HPDE6-E6E7 (cell line): Measurements from ENCODE around the gene FYCO1.
"Not testable (repeated sequence)": the region's sequence is repeated elsewhere in the genome, so short reads cannot be mapped to it uniquely, and the experiment has no call there.

Source experiments
- DNase-seq: peaks from one replicate; pipeline ENCODE4 v3.0.0; 2011; ENCODE audit warnings: missing footprints; ENCODE audit errors: extremely low spot score

Gene FYCO1

DNA sequence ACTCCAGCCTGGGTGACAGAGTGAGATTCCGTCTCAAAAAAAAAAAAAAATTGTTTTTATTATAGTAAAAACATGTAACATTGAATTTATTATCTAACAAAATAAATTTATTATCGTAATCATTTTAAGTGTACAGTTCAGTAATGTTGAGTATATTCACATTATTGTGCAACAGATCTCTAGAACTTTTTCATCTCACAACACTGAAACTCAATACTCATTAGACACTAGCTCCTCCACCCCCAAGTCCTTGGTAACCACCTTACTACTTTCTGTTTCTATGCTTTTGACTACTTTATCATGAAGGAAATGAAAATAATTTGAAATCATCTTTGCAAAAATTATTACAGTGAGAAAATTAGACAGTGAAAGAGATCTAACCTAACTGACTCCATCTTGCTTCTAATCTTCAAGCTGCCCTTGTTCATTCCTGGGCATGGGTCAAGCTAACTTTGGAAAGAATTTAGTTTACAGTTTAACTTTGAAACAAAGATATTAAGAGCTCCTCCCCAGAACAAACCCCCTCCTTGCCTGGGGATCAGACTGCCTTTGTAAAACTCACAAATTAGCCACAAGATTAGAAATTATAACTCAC, 15.0 kb upstream of the FYCO1 start:
- DNase-seq, result no peak

DNA sequence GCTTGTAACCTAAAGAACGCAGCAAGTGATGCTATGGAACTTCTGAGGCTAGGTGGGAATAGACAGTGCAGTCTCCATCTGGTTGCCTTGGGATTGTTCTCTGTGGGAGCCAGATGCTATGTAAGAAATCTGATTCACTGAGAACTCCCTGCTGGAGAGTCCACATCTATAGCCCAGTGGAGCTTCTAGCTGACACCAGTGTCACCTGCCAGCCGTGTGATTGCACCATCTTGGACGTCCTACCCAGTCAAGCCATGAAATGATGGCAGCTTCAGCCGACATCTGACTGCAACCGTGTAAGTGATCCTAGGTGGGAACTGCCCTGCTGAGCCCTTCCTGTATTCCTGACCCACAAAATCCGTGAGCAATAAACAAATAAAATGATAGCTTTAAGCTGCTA, 12.4 kb upstream of the FYCO1 start:
- no peak for DNase-seq

DNA sequence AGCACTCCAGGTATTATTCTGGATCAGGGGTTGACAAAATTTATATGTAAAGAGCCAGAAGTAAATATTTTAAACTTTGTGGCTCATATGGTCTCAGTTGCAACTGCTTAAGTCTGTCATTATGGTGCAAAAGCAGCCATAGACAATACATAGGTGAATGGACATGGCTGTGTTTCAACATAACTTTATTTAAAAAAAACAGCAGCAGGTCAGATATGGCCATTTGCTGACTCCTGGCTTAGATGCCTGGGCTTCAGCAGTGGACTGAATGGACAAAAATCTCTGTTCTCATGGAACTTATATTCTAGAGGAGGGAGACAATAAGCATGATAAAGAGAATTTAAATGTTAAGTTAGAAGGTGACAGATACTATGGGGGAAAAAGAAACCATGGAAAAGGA, 11.7 kb upstream of the FYCO1 start:
- DNase-seq, result no peak

DNA sequence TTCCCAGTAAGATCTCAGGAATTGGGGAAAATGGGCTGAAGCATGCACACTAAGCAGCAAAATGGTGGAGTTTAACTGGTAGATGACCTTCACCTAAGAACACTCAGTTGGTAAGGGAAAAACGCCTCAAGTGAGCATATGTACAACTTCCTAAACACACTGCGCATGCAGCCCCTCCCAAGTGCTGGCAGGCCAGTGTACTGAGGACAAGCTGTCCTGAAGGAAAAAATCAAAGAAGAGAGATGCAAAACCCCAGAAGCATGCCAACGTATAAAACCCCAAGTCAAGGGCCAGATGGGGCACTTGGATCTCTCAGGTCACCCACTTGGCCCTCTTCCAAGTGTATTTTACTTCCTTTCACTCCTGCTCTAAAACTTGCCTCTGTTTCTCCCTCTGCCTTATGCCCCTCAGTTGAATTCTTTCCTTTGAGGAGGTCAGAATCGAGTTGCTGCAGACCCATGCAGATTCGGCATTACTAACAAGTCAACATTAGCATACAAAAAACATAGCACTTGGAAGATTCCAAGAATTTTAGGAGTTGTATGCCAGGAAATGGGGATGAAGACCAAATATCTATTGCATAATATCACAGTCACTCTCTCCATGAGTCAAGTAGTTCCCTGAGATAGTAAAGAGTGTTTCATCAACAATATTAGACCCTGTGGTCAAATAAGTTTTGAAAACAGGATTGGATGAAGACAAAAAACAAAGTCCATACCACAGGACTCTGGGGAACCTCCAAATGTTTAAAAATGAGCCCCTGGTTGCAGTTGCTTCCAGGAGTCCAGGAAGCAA, 10.8 kb upstream of the FYCO1 start:
- DNase-seq, result no peak

DNA sequence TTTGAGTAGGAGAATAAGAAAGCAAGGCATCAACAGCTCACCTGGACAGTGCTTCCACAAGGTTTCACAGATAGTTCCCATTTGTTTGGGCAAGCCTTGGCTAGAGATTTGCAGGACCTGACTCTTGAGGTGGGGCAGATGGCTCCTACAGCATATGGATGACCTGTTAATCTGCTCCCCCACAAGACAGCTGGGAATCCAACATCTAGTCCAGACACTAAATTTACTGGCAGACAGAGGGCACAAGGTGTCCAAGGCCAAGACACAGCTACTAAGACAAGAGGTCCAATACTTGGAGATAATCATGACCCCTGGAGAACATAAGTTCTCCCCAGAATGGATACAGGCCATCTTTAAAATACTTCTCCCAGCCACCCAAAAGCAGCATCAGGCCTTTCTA, 8.1 kb upstream of the FYCO1 start:
- not testable (repeated sequence) for DNase-seq

DNA sequence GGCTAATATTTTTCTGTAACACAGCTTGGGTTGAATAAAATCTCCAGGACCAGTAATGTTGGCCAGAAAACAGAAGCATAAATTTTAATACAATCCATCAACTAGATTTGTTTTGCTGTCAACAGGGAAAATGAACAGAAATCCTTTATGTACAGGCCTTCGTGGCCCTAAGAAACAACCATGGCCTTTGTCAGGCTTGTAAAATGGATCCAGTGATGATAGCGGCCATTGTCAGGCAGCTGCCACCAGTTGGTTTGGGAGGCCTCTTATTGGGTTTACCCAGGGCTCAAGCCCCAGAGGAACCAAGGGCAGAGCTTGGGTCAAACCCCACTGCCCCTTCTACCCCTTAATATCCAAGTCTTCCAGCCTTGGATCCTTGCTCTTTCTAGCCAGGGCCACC, 5.6 kb upstream of the FYCO1 start:
- DNase-seq, result no peak

DNA sequence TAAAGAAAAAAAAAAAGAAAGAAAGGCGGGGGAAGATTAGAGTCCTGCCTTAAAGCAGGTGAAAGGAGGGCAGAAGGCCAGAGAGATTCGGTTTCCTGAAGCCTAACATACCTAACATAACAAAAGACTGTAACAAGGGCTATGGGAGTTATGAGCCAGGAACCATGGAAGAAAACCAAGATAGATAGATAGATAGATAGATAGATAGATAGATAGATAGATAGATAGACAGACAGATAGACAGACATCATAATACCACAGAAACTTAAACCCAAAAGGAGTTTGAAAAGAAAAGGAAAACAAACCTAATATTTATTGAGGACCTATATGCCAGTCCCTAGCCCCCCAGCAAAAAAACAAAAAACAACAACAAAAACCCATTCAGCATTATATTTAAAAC, 2.3 kb upstream of the FYCO1 start:
- no peak for DNase-seq

DNA sequence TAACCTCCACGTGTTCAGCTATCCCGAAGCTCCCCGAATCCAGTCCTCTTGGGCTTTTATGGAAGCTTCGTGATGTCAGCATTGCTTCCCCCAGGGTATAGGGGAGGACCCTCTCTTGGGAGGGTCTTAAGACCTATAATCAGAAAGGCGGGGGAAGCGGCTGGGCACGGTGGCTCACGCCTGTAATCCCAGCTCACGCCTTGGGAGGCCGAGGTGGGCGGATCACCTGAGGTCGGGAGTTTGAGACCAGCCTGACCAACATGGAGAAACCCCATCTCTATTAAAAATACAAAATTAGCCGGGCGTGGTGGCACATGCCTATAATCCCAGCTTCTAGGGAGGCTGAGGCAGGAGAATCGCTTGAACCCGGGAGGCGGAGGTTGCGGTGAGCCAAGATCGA, 1.9 kb upstream of the FYCO1 start:
- DNase-seq, result not testable (repeated sequence)

DNA sequence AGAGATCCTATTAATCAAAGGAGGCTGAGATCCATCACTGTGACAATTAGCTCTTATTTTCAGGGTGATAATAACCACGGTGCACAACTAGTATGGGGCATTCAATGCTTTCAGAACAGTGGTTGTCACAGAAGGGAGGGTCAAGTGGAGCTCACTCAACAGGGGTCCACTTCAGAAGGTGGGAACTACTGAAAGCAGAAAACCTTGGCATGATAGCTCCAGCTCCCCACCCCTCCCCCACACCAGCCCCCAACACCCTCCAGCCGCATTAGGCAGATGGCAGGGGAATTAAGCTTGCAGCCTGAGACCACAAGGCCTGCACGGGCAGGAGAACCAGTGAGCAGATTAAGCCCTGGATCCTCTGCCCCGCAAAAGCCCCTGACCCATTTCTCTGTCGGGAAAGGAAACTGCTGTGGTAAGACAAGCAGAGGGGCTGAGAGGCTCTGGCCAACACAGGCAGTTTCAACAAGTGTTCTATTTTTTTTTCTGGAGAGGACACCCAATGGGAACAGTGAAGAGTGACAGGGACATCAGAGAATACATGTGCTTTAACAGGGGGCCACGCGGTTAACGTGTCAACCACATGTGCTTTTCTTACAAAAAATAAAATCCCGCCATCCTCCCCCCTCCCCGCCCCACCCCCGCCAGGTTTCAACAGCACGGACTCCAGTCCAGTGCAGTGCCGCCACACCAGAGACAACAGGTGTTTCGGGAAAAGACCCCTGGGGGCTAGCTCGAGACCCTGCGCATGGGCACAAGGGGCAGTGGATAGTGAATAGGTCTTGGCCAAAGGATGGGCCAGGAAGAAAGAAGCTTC, 997 bp downstream of the FYCO1 start:
- DNase-seq, result no peak

DNA sequence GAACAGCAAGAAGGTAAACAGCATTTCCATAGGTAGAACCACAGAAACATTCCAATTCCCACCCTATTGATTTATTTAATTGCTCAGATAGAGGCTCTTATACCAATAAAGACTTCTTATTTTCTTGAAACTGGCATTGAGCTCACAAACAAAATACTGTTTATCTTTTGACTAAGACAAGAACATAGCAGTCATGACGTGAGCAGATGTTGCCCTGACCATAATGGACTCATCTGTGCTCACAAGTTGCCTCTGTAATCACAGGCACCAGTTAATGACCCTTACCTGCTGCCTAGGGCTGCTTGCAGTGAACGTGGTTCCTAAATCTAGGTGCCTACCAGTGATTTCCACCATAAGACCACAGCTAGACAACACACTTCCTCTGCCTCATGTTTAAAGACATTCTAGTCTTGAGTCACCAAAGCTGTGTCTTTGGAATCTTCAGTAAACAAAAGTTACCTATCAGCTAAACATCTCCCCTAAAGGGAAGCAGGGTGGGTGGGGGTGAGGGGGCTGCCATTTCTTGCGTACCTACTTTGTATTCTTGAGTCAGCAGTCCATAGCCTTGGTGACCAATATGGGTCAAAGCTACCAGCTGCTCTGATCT, 2.1 kb downstream of the FYCO1 start:
- DNase-seq, result no peak

DNA sequence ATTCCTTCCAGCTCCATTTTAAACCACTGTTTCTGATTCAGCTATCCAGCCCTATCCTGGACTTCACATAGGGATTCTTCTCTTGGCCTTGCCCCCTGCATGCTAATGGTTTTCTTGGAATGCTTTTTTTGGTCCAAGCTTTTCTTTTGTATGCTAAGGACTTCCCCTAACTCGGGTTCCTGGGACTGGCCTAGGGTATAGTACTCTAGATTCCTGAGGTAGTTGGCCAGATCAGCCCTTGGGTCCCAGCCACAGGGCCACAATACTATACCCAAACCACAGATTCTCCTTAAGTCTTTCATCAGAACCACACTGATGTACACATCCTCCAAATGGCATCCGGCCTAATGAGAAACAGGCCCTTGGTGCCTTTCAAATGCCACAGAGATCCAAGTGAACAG, 2.8 kb downstream of the FYCO1 start:
- DNase-seq, result no peak

DNA sequence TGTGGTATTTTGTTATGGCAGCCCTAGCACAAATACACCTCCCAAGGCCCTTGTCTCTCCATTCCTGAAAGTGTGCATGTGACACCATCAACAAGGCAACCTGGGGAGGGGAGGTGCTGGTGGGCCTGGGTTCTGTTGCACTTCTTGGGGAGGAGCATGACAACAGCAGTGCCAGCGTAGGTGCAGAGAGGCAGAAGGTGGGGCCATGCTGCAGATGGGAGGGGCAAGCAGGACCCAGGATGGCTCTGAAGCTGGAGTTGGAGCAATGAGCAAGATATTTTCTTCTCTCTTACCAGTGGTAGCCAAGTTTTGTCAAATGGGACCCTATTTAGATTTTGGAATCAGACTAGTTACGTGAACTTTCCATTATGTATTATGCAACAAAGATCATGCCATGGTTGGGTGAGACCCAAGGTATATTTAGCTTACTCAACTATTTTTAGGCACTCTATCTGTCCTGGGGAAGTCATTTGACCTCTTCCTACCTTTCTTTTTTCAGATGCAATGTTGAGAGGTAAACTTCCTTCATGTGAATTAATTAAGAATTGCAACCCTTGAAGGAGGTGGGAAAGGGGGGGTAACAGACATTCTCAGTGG, 3.4 kb downstream of the FYCO1 start:
- DNase-seq, result no peak

DNA sequence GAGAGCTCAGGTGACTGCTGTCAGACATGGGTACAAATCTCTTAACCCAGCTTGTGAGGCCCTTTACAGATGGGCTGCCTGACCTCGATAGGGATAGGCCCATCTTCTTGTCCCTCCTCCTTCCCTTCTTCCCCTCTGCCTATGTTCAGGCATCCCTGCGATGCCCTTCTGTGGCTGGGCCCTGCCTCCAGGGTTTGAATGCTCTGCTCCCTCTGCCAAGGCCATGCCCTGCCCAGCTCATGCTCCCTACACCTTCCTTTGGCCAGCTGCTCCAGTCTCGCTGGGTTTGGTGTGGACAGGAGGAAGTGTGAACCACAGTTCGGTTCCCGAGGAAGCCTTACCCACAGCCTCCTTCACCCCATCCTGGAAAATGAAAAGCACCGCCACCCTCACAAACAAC, 4.3 kb downstream of the FYCO1 start:
- DNase-seq, result no peak

DNA sequence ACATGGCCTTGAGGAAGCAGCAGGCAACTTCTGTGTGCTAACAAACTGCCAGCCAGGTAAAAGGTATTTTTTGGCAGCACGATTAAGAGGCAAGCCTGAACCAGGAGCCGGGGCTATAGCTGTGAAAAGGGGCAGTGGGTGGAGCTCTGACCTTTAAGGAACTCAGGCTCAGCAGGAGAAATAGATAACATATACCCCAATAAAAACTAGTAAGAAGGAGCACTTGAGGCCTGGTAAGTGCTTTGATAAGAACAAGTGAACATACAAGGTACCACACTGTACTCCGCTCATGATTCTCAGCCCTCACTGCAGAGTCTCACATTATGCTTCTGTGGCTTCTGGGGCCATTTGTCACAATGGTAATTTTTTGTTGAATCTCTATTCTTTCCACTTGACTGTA, 5.4 kb downstream of the FYCO1 start:
- DNase-seq, result no peak

DNA sequence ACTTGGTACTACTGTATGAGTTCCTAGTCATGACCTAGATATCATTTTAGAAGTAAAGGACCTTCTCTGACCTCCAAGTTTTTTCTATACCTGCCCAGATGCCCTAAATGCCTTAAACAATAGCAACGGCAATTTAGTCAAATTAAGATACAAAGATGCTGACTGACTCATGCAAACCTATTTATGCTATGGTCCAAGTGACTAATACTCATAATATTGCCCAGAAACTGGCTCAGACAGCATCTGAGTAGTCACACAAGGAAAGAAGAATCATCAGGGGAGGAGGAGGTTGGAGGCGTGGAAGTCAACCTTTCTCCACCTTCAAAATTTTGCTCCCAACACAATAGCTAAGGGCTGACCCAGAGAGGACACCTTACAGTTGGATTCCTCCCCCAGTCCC, 6.8 kb downstream of the FYCO1 start:
- DNase-seq, result peak; percentile 42

DNA sequence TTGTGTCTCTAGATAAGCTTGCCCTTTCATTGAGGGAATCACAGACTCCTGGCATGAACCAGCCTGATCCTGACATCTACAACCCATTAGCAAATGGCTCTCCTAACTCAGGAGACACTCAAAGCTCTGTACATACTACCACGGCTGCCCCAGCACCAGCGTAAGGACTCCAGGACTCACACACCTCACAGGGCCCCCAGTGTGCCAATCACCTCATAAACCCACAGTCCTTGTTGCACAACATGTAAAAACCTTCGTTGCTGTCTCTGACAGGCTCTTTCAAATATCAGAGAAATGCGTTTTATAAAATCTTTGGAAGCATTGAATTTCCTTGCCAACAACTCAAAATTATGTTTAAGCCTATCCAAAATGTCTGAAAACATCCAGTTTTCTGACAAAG, 7.3 kb downstream of the FYCO1 start:
- no peak for DNase-seq

DNA sequence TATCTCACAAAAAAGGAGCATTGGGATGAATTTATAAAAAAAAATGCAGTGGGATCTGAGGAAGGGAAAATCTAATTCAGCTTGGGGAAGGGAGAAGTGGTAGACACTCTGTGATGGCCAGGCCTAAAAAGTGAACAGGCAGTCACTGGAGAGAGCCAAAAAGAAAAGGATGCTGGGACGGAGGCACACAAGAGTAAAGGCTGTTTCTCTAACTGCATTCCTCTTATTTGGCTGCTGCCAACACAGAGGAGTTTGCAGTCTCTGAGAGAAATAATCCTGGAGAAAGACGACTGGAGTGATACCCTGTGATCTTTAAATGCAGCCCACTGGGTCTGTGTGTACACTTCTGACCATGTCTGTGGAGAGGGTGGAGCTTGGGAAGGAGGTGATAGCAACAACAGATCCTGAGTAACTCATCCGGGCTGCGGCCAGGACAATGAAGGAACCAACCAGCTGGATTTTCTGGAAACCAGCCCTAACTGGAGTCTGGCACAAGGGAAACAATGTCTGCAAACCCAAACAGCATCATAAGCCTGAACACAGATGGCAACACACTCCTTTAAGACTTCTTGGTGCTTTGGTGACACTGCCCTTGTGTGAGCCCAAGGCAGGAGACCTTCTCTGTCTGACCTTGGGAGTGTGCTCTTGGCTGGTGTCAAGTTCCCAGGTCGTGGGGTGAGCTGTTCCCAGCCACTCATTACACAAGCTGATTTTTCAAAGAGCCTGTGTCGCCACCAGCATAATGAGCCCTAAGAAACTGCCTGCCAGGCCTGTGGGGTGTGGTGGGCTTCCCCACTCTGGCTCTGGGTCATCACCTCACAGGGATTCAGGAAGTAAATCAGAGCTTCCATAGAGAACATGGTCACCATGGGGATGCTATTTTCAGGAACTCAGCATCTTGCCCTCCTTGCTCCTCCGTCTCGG, 8.0 kb downstream of the FYCO1 start:
- DNase-seq, result no peak

DNA sequence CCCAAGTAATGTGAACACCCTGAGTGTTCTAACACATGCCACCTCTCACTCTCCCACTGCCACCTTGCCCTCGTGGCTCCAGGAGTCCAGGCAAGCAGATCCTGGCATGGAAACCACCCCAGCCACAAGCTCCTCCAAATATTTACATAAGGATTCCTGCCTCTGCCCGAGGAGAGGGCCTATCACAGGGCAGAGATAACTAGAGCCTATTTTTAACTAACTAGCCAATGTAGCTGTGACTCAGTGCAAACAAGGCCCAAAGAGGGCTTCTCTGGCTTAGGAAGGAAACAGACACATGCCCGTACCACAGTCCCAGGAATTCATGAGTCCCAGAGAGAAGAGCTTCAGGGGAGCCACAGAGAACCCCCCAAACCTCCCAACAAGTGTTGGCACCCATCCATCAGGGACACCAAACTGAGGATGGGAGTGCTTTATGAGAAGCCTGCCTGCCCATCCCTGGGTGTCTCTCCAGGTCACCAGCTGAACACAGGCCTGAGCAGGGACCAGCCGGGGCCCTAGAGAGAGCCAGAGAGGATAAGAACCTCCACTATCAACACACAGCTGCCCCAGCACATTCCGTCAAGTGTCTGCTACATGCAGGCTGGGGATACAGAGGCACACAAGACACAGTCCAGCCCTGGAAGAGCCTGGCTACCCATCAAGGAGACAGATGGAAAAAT, 9.2 kb downstream of the FYCO1 start:
- no peak for DNase-seq

DNA sequence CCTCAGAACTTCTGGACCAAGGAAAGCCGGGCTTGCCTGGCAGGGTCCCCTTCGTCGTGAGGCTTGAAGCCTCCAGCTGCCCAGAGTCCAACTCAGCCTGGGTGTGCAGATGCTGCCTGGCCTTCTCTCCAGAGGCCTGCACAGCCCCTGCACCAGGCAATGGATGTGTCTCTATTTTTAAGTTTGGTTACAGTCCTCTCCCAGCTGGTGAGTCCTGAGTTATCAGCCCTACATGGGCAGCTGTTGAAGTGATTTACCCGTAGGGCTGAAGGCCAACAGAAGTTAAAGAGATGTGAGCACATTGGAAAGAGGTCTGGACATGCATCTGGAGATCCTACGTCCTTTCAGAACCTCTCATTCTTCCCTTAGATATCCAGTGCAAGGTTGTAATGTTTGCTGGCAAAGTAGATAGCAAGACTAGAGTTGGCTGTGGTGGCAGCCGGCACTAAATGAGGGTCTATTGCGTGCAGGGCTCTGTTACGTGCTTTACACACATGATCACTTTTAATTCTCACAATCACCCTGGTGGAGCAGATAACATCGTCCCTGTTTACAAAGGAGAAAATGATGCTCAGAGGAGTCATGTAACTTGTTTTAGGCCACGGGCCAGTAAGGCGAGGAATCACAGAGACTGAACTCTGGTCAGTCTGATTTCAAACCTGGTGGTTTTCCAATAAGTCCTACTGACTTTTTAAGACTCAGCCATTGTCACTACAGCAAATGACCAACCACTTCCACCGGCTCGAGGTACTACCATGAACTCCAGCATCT, 9.9 kb downstream of the FYCO1 start:
- no peak for DNase-seq
